Lower lobe of right lung (tissue), 2 donors: ENCODE measurements around the gene TNFRSF6B. TPM values are rescaled to one million over a fixed set of nuclear protein-coding genes. Genes with fewer than 3 reads are reported as not detected.

Experiments used
- ATAC-seq, 2 donors: fragments of 200-7000 bp; cut with Tn5 transposase; one replicate each; pipeline ENCODE4 v1.9.1; 2020 to 2022; ENCODE audit warnings: mild to moderate bottlenecking in 2 of 2, moderate library complexity in 2 of 2
- DNase-seq: peaks from one replicate; pipeline ENCODE4 v3.0.0-alpha.2; 2020
- H3K27ac ChIP-seq: fragments of 200-600 bp; one replicate; pipeline ENCODE4 v1.8.0; 2022
- H3K27me3 ChIP-seq: fragments of 200-600 bp; one replicate; pipeline ENCODE4 v1.8.0; 2022; ENCODE audit warnings: low read depth
- H3K36me3 ChIP-seq: fragments of 200-600 bp; one replicate; pipeline ENCODE4 v1.8.0; 2022; ENCODE audit warnings: mild to moderate bottlenecking
- H3K4me1 ChIP-seq: fragments of 200-600 bp; one replicate; pipeline ENCODE4 v1.8.0; 2022
- H3K4me3 ChIP-seq: fragments of 200-600 bp; one replicate; pipeline ENCODE4 v1.8.0; 2022; ENCODE audit warnings: mild to moderate bottlenecking
- H3K9me3 ChIP-seq: fragments of 200-600 bp; one replicate; pipeline ENCODE4 v1.8.0; 2022
- CTCF ChIP-seq: fragments of 200-600 bp; IDR thresholded peaks from one replicate; pipeline ENCODE4 v1.8.0; 2022; ENCODE audit warnings: antibody characterized with exemption, mild to moderate bottlenecking
- intact Hi-C: fragments of 100-400 bp; cut with DNase I; formaldehyde crosslinking; loops from one replicate; pipeline ENCODE4 v1.11.0; 2022
- total RNA-seq: library from RNA; stranded (reverse); fragmentation: NEBNext Ultra II Directional; extraction: Animal tissue kit (Norgen Biotek cat#: 25700); gene quantifications from one replicate; pipeline ENCODE4 v1.2.1, GENCODE V29; 2021
- donor health status: DM: no; HTN: yes; CAD: no; lungs with severe emphysema.

TNFRSF6B gene
- total RNA-seq, 1 donor from 2014 or later: 5.3 TPM

GRCh38 chr20:63652192-63652980 is 44.1 kb upstream of the TNFRSF6B start:
- DNase-seq: peak; percentile 48
- peaks cover 30% of the 10 kb centered on the region for H3K4me1 ChIP-seq
- ATAC-seq: peak; percentile 10 to 11
- no peak overlapping the region for H3K27ac ChIP-seq
- H3K4me3 ChIP-seq: peak overlapping the region; percentile 66
- intact Hi-C loops: no loop called here
- H3K27me3 ChIP-seq: peaks cover 14% of the 10 kb centered on the region
- H3K9me3 ChIP-seq: no peaks in the 10 kb centered on the region
- no peaks in the 10 kb centered on the region for H3K36me3 ChIP-seq
- no peak for TF ChIP-seq CTCF

- no peak for TF ChIP-seq CTCF
- peaks cover 36% of the 10 kb centered on the region for H3K4me1 ChIP-seq
- H3K27ac ChIP-seq: peak within 1 kb of the TSS; percentile 56
- peak; percentile 87 for DNase-seq
- H3K36me3 ChIP-seq: no peaks in the 10 kb centered on the region
- peak; percentile 76 to 80 for ATAC-seq
- H3K9me3 ChIP-seq: no peaks in the 10 kb centered on the region
- peak within 1 kb of the TSS; percentile 66 for H3K4me3 ChIP-seq
- intact Hi-C loops: no loop called here
- peaks cover 14% of the 10 kb centered on the region for H3K27me3 ChIP-seq
Measured at GRCh38 chr20:63653041-63653973, 43.1 kb upstream of the TNFRSF6B start, which contains the start of gene STMN3. TSS of gene STMN3 (minus strand) at chr20:63653424. CDS start at chr20:63653345, 79 bp downstream.

GRCh38 chr20:63653974-63654668 is 42.3 kb upstream of the TNFRSF6B start:
- TF ChIP-seq CTCF: no peak
- Histone ChIP-seq H3K27ac (peak overlapping the region; percentile 56), H3K4me1 (peaks cover 40% of the 10 kb centered on the region), H3K27me3 (peaks cover 14% of the 10 kb centered on the region), H3K9me3 (no peaks in the 10 kb centered on the region), H3K36me3 (no peaks in the 10 kb centered on the region), H3K4me3 (peak overlapping the region; percentile 66)
- ATAC-seq (no peak), DNase-seq (no peak)
- intact Hi-C loops: no loop called here

GRCh38 chr20:63655249-63655648 is 41.2 kb upstream of the TNFRSF6B start:
- no peak for TF ChIP-seq CTCF
- intact Hi-C loops: no loop called here
- H3K4me1 ChIP-seq: peaks cover 47% of the 10 kb centered on the region

GRCh38 chr20:63656451-63656850 is 40.0 kb upstream of the TNFRSF6B start:
- Histone ChIP-seq H3K27ac (no peak overlapping the region), H3K27me3 (peaks cover 12% of the 10 kb centered on the region), H3K36me3 (peaks cover 5% of the 10 kb centered on the region), H3K4me1 (peaks cover 43% of the 10 kb centered on the region), H3K4me3 (no peak overlapping the region), H3K9me3 (no peaks in the 10 kb centered on the region)
- DNase-seq: no peak
- TF ChIP-seq CTCF: no peak
- no peak for ATAC-seq
- intact Hi-C loops: no loop called here

More at GRCh38 chr20:63655249-63655648, 41.2 kb upstream of the TNFRSF6B start:
- no peak overlapping the region for H3K27ac ChIP-seq
- peaks cover 14% of the 10 kb centered on the region for H3K27me3 ChIP-seq
- ATAC-seq (no peak), DNase-seq (no peak)
- H3K36me3 ChIP-seq: no peaks in the 10 kb centered on the region
- H3K4me3 ChIP-seq: no peak overlapping the region
- no peaks in the 10 kb centered on the region for H3K9me3 ChIP-seq
